Fibroblast of lung (primary cell): ENCODE data around the gene UBAP2.

Source experiments
- CTCF ChIP-seq, 2 donors: IDR thresholded peaks in 1 of 2; conservative IDR thresholded peaks in 1 of 2; 1 replicate in 1 of 2; 2 replicates in 1 of 2; pipeline ENCODE4 v1.5.1; 2011 to 2012; ENCODE audit warnings: low read length in 2 of 2, control low read depth in 1 of 2, inconsistent platforms in 1 of 2, low read depth in 1 of 2, mild to moderate bottlenecking in 1 of 2
- EZH2 ChIP-seq: IDR thresholded peaks from 2 replicates; pipeline ENCODE4 v1.5.1; 2012; ENCODE audit warnings: low read length, control low read depth, mild to moderate bottlenecking; ENCODE audit errors: missing control alignments

- no peak for TF ChIP-seq CTCF (conservative IDR thresholded peaks at IDR 0.05 in 1 of 2, IDR thresholded peaks at IDR 0.05 in 1 of 2; ENCODE audit: low read depth in 1 of 2, low read length in 2 of 2)
- TF ChIP-seq EZH2 = no peak
Observed at GRCh38 chr9:34087370-34087769, 38.7 kb upstream of the UBAP2 start.
